ENCODE results near the gene MAD1L1.
"Not testable (repeated sequence)": the region's sequence is repeated elsewhere in the genome, so short reads cannot be mapped to it uniquely, and the experiment has no call there.

Gene MAD1L1

DNA sequence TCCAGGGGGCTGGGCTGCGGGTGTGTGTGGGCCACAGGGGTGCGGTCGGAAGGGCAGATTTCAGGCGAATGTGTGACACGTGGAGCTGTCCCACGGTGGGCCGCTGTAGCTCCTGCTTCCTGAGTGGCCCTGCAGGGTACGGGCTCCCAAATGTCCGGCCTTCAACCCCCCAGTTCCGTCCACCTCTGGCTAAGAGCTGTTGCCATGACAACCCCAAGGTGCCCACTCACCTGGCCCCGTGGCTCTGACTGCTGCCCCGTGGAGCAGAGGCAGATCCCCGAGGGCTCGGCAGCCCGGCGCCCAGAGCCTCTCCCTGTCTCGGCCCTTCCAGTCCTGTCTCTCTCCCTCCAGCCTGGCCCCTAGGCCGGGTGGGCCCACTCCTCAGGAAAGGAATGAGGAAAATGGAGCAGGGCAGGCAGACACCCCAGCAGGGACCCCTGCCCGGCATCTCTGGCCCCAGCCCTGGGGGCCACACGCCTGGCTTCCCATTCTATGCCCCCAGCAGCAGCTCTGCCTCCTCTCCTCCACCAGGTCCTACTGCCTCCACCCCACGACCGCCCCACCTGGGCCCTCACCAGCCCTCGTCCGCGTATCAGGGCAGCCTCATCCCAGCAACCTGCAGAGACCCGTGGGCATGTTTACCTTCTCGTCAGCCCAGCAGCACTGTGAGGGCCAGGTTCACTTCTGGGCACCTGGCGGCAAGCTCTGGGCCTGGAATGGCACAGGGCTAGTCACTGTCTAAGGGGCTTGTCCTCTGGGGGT lies 347.1 kb downstream of the MAD1L1 start:
- no peak for DNase-seq

DNA sequence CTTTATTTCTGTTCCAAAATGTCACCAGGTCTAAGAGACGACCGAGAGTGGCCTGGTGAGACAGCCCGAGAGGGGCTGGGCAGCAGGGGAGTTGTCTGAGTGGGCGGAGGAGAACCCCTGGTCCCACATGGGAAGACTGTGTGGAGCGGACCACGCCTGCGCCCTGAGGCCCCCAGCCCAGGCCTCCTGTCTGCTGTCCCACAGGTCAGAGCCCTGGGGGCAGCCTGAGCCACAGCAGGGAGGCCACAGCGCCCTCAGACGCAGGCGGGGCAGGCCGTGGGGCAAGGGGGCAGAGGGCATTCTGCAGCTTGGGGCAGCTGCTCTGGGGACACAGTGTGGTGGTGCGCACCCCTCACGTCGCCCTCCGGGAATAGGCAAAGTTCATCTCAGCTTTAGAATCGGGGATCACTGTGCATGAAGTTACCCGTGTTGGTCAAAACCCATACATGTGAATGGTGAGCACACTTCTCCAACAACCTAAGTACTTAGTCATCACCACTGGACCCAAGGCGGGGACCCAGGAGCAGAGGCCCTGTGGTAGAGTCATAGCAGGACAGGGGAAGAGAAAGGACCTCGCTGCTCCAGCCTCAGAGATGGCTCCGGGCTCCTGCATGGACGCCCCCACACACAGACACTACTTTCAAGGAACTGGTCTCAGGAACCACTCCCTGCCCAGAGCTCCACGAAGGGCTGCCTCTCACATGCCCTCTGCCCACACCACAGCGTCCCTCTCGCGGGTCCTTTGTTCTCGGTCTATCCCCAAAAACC lies 348.0 kb downstream of the MAD1L1 start:
- DNase-seq = no peak

- no peak for DNase-seq
Measured at GRCh38 chr7:1883834-1884582, 348.7 kb downstream of the MAD1L1 start.

DNA sequence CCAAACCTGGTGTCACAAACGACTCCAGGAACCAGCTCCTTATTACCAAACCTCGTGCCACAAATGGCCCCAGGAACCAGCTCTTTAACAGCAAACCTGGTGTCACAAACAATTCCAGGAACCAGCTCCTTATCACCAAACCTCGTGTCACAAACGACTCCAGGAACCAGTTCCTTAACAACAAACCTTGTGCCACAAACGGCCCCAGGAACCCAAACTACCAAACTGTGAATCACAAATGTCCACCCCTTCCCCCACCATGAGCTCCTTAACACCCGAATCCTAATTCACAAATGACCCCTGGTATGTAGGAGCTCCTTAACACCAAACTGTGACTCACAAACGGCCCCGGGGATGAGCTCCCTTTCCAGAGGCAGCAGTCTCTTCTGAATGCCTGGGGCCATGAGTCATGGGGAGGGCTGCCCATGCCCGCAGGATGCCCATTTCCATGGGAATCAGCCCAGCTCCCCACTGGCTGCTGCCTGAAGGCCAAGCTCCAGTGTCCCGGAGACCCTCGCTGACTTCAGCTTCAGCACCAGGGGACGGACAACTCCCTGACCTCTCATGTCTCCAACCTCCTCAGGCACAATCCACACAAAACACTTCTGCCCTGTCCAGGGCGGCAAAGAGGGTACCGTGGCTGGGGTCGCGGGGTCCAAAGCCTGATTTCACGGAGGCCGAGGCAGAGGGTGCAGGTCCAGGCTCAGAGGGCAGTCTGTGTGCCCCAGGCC lies 349.5 kb downstream of the MAD1L1 start:
- no peak for DNase-seq

- DNase-seq = no peak
Measured at GRCh38 chr7:1882451-1882850, 350.3 kb downstream of the MAD1L1 start.

GRCh38 chr7:1881946-1882345 lies 350.8 kb downstream of the MAD1L1 start:
- no peak for DNase-seq

DNA sequence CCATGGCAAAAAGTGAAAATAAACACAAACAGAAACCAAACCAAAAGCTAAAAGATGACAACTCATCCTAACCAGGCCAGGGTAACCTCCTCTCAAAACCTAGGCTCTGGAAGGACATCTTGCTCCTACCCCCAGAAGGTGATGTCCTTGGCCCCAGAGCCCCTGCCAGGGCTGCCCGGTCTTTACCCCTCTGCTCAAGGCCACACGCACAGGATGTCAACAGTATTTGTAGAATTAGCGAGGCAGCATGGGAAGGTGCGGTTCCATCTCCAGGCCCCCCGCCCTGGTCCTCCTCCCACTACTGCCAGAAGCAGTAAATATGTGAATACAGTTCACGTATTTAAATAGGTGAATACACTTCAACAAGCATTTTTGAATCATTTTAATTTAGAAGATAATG lies 356.1 kb downstream of the MAD1L1 start:
- not testable (repeated sequence) for DNase-seq

GRCh38 chr7:1875392-1876199 lies 357.1 kb downstream of the MAD1L1 start:
- DNase-seq = not testable (repeated sequence)

GRCh38 chr7:1874590-1875391 lies 358.0 kb downstream of the MAD1L1 start:
- not testable (repeated sequence) for DNase-seq

DNA sequence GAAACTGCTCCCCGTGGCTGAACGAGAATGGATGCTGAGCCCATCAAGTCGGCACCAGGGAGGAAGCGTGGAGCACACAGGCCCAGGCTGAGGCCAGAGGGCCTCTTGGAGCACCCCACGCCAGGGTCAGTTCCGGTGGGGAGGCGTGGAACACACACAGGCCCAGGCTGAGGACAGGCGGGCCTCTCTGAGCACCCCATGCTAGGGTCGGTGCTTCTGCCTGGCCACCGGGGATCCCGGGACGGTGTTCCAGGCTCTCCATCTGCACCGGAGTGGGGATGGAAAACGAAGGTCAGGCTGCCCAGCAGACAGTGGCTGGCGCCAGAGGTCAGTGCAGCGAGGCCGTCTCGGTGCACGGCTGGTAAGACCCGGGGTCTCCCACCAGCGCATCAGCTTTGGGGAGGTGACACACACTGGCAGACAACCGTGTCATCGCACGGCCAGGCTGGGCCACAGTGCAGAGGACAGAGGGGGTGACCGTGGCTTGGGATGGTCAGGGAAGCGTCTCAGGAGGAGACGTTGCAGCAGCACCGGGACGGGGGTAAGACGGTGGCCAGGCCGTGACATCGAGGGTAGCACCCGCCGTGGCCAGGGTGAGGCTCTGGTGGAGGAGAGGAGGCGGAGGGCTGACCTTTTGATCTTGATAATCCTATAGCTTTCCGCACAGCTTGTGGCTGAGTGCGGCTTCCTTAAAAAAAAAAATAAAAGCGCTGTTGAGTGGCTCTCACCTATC lies 358.7 kb downstream of the MAD1L1 start:
- no peak for DNase-seq

GRCh38 chr7:1873421-1873820 lies 359.3 kb downstream of the MAD1L1 start:
- DNase-seq = no peak

DNA sequence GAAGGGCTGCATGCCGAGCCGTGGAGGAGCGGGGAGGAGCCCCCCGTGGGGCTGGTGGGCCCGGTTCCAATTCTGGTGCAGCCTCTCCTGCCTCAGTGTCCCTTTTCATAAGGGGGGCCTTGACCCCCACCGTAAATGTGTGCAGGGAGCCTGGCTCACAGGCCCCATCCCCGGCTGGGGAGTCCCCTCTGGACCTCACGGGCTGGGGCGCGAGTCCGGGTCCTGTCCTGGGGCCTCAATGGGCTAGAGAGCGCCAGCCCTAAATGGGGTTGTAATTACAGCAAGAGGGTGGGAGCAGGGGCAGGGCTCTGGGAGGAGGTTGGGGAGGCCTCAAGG lies 359.7 kb downstream of the MAD1L1 start:
- no peak for DNase-seq

- no peak for DNase-seq
Measured at GRCh38 chr7:1872191-1873069, 360.3 kb downstream of the MAD1L1 start.

- no peak for DNase-seq
Measured at GRCh38 chr7:1869452-1870130, 363.2 kb downstream of the MAD1L1 start.

- DNase-seq = no peak
Measured at GRCh38 chr7:1868516-1869165, 364.1 kb downstream of the MAD1L1 start.

DNA sequence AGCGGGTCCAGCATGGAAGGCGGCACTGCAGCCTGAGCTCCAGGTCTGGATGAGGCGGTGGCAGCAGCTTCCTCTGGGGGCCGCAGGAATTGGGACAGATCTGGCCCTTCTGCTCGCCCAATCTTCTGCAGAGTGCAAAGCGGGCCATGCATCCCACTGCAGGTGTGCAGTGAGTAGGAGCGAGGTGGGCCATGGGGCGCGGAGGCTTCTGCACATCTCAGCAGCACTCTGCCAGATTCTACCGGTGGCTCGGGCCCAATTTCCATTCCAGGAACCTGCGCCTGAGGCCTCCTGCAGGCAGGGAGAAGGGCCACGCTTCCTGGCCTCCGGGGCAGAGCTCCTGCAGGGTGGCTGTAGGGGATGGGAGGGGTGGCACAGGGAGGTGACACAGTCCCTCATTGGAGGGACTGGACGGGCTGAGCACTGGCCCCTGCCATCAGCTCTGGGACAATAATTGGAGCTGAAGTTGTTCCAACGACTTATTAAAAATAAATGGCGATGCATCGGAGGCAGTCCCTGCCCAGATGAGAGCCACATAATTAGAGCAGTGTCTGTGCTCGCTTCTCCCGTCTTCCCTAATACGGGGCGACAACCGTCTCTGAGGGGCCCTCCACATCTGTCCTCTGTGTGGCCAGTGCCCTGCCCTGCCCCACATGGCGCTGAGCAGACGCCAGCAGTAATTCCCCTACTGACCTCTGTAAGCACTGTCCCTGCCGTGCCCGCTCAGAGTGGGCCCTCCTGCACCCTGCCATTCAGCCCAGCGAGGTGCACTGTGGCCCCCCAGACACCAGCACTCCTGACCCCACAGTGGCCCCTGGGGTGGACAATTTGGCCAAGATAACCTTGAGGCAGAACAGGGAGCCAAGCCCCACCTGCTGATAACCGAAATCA lies 365.1 kb downstream of the MAD1L1 start:
- DNase-seq = no peak

- DNase-seq = no peak
Measured at GRCh38 chr7:1866601-1867000, 366.1 kb downstream of the MAD1L1 start.
